Stimulated activated effector memory CD8-positive, alpha-beta T cell treated with anti-CD3 and anti-CD28 coated beads, Interleukin-12 subunit alpha, Interleukin-12 subunit beta, amount 100 ng/mL, for 72 hours (primary cell): Measurements from ENCODE around the gene RGSL1.
"Not testable (repeated sequence)": the region's sequence is repeated elsewhere in the genome, so short reads cannot be mapped to it uniquely, and the experiment has no call there.

ENCODE experiments used
- ATAC-seq: fragments of 150-1000 bp; cut with Tn5 transposase; 2 replicates; pipeline ENCODE4 v1.10.0; 2021
- DNase-seq, 2 donors: peaks; one replicate each; pipeline ENCODE4 v3.0.0; 2021 to 2022; ENCODE audit warnings: low spot score in 2 of 2
- H3K27ac Mint-ChIP-seq: one replicate; pipeline ENCODE4 v1.8.0; 2022; ENCODE audit warnings: mild to moderate bottlenecking, mixed read lengths
- H3K36me3 Mint-ChIP-seq: one replicate; pipeline ENCODE4 v1.8.0; 2022; ENCODE audit warnings: mild to moderate bottlenecking, mixed read lengths
- H3K4me1 Mint-ChIP-seq: one replicate; pipeline ENCODE4 v1.8.0; 2022; ENCODE audit warnings: mixed read lengths
- H3K4me3 Mint-ChIP-seq: one replicate; pipeline ENCODE4 v1.8.0; 2022; ENCODE audit warnings: mild to moderate bottlenecking, mixed read lengths
- H3K9me3 Mint-ChIP-seq: one replicate; pipeline ENCODE4 v1.8.0; 2022; ENCODE audit warnings: mixed read lengths

The RGSL1 gene

GRCh38 chr1:182430263-182431068, 19.5 kb upstream of the RGSL1 start:
- peak overlapping the region; percentile 24 for H3K27ac Mint-ChIP-seq
- ATAC-seq = peak; percentile 91
- H3K9me3 Mint-ChIP-seq = no peaks in the 10 kb centered on the region
- H3K4me3 Mint-ChIP-seq = peak overlapping the region; percentile 12
- H3K4me1 Mint-ChIP-seq = peaks cover 41% of the 10 kb centered on the region
- no peaks in the 10 kb centered on the region for H3K36me3 Mint-ChIP-seq
- peak; percentile 25 to 60 for DNase-seq

- Mint-ChIP-seq H3K9me3 (no peaks in the 10 kb centered on the region), H3K36me3 (no peaks in the 10 kb centered on the region), H3K27ac (peak overlapping the region; percentile 24), H3K4me3 (no peak overlapping the region), H3K4me1 (peaks cover 37% of the 10 kb centered on the region)
- DNase-seq (no peak), ATAC-seq (no peak)
Observed at GRCh38 chr1:182431278-182431677, 18.7 kb upstream of the RGSL1 start.

- no peak for ATAC-seq
- DNase-seq = no peak
- H3K4me3 Mint-ChIP-seq = no peak overlapping the region
- H3K9me3 Mint-ChIP-seq = peaks cover 5% of the 10 kb centered on the region
- peaks cover 20% of the 10 kb centered on the region for H3K4me1 Mint-ChIP-seq
- no peaks in the 10 kb centered on the region for H3K36me3 Mint-ChIP-seq
- no peak overlapping the region for H3K27ac Mint-ChIP-seq
Observed at GRCh38 chr1:182433580-182433979, 16.4 kb upstream of the RGSL1 start.

- no peaks in the 10 kb centered on the region for H3K36me3 Mint-ChIP-seq
- no peak overlapping the region for H3K27ac Mint-ChIP-seq
- peaks cover 8% of the 10 kb centered on the region for H3K4me1 Mint-ChIP-seq
- H3K9me3 Mint-ChIP-seq = peaks cover 5% of the 10 kb centered on the region
- no peak for ATAC-seq
- DNase-seq = no peak
- H3K4me3 Mint-ChIP-seq = no peak overlapping the region
Observed at GRCh38 chr1:182438326-182438725, 11.6 kb upstream of the RGSL1 start.

GRCh38 chr1:182441719-182442118, 8.2 kb upstream of the RGSL1 start:
- DNase-seq (no peak), ATAC-seq (peak; percentile 80)
- Mint-ChIP-seq H3K4me1 (peaks cover 14% of the 10 kb centered on the region), H3K36me3 (no peaks in the 10 kb centered on the region), H3K4me3 (no peak overlapping the region), H3K27ac (no peak overlapping the region), H3K9me3 (peaks cover 5% of the 10 kb centered on the region)

- Mint-ChIP-seq H3K4me3 (no peak overlapping the region), H3K9me3 (peaks cover 5% of the 10 kb centered on the region), H3K36me3 (no peaks in the 10 kb centered on the region), H3K4me1 (peaks cover 14% of the 10 kb centered on the region), H3K27ac (no peak overlapping the region)
- DNase-seq = no peak
- no peak for ATAC-seq
Observed at GRCh38 chr1:182442333-182442732, 7.6 kb upstream of the RGSL1 start.

GRCh38 chr1:182444497-182444896, 5.4 kb upstream of the RGSL1 start:
- H3K4me1 Mint-ChIP-seq = peaks cover 14% of the 10 kb centered on the region
- ATAC-seq = no peak
- DNase-seq = no peak
- H3K4me3 Mint-ChIP-seq = no peak overlapping the region
- no peak overlapping the region for H3K27ac Mint-ChIP-seq
- no peaks in the 10 kb centered on the region for H3K36me3 Mint-ChIP-seq
- no peaks in the 10 kb centered on the region for H3K9me3 Mint-ChIP-seq

- H3K4me1 Mint-ChIP-seq = peaks cover 13% of the 10 kb centered on the region
- no peak overlapping the region for H3K4me3 Mint-ChIP-seq
- ATAC-seq (peak; percentile 59), DNase-seq (no peak)
- H3K36me3 Mint-ChIP-seq = no peaks in the 10 kb centered on the region
- no peak overlapping the region for H3K27ac Mint-ChIP-seq
- H3K9me3 Mint-ChIP-seq = no peaks in the 10 kb centered on the region
Observed at GRCh38 chr1:182446033-182446669, 3.8 kb upstream of the RGSL1 start.

- not testable (repeated sequence) for DNase-seq, H3K36me3 Mint-ChIP-seq, H3K27ac Mint-ChIP-seq, H3K4me3 Mint-ChIP-seq, H3K4me1 Mint-ChIP-seq, ATAC-seq, H3K9me3 Mint-ChIP-seq
Observed at GRCh38 chr1:182447124-182447523, 2.8 kb upstream of the RGSL1 start.

- DNase-seq = no peak
- ATAC-seq = no peak
- no peaks in the 10 kb centered on the region for H3K36me3 Mint-ChIP-seq
- H3K9me3 Mint-ChIP-seq = no peaks in the 10 kb centered on the region
- no peak overlapping the region for H3K27ac Mint-ChIP-seq
- H3K4me3 Mint-ChIP-seq = no peak overlapping the region
- peaks cover 6% of the 10 kb centered on the region for H3K4me1 Mint-ChIP-seq
Observed at GRCh38 chr1:182447660-182448059, 2.3 kb upstream of the RGSL1 start.

GRCh38 chr1:182453631-182454030, 3.7 kb downstream of the RGSL1 start:
- no peaks in the 10 kb centered on the region for H3K4me1 Mint-ChIP-seq
- H3K9me3 Mint-ChIP-seq = no peaks in the 10 kb centered on the region
- no peak overlapping the region for H3K27ac Mint-ChIP-seq
- DNase-seq (no peak), ATAC-seq (no peak)
- H3K36me3 Mint-ChIP-seq = no peaks in the 10 kb centered on the region
- H3K4me3 Mint-ChIP-seq = no peak overlapping the region

- H3K4me1 Mint-ChIP-seq = no peaks in the 10 kb centered on the region
- no peak for ATAC-seq
- H3K4me3 Mint-ChIP-seq = no peak overlapping the region
- H3K27ac Mint-ChIP-seq = no peak overlapping the region
- H3K36me3 Mint-ChIP-seq = no peaks in the 10 kb centered on the region
- DNase-seq = no peak
- H3K9me3 Mint-ChIP-seq = peaks cover 2% of the 10 kb centered on the region
Observed at GRCh38 chr1:182457844-182458243, 7.9 kb downstream of the RGSL1 start.

GRCh38 chr1:182459949-182460348, 10.0 kb downstream of the RGSL1 start:
- DNase-seq (no peak), ATAC-seq (no peak)
- Mint-ChIP-seq H3K27ac (no peak overlapping the region), H3K4me3 (no peak overlapping the region), H3K9me3 (peaks cover 2% of the 10 kb centered on the region), H3K36me3 (no peaks in the 10 kb centered on the region), H3K4me1 (no peaks in the 10 kb centered on the region)

GRCh38 chr1:182460550-182460951, 10.6 kb downstream of the RGSL1 start:
- Mint-ChIP-seq H3K27ac (no peak overlapping the region), H3K4me1 (no peaks in the 10 kb centered on the region), H3K9me3 (peaks cover 2% of the 10 kb centered on the region), H3K4me3 (no peak overlapping the region), H3K36me3 (no peaks in the 10 kb centered on the region)
- ATAC-seq (no peak), DNase-seq (no peak)

GRCh38 chr1:182473556-182473955, 23.6 kb downstream of the RGSL1 start:
- Mint-ChIP-seq H3K9me3 (peaks cover 9% of the 10 kb centered on the region), H3K36me3 (no peaks in the 10 kb centered on the region), H3K27ac (no peak overlapping the region), H3K4me1 (no peaks in the 10 kb centered on the region), H3K4me3 (no peak overlapping the region)
- DNase-seq (no peak), ATAC-seq (no peak)

- ATAC-seq (no peak), DNase-seq (no peak)
- Mint-ChIP-seq H3K36me3 (no peaks in the 10 kb centered on the region), H3K4me3 (no peak overlapping the region), H3K4me1 (no peaks in the 10 kb centered on the region), H3K27ac (no peak overlapping the region), H3K9me3 (peaks cover 13% of the 10 kb centered on the region)
Observed at GRCh38 chr1:182476625-182477024, 26.7 kb downstream of the RGSL1 start.
